ENCODE results near the gene PAFAH2.

DNA sequence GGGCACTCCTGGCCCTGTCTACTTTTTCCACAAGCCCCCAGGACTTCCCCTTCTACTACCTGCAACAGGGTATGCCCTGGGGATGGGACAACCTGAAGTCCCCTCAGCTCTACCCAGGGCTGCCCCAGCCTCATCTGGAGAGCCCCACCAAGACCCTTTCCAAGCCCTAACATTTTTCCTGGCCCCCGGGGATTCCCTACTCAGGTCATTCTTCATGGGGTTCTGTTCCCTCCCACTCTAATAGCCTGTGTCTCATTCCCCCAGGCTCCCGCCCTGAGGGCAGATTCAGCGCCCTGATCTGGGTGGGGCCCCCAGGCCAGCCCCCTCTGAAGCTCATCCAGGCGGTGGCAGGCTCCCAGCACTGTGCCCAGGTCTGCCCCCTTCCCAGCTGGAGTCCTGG, 33.3 kb upstream of the PAFAH2 start:
- TF ChIP-seq, protein P1, sequence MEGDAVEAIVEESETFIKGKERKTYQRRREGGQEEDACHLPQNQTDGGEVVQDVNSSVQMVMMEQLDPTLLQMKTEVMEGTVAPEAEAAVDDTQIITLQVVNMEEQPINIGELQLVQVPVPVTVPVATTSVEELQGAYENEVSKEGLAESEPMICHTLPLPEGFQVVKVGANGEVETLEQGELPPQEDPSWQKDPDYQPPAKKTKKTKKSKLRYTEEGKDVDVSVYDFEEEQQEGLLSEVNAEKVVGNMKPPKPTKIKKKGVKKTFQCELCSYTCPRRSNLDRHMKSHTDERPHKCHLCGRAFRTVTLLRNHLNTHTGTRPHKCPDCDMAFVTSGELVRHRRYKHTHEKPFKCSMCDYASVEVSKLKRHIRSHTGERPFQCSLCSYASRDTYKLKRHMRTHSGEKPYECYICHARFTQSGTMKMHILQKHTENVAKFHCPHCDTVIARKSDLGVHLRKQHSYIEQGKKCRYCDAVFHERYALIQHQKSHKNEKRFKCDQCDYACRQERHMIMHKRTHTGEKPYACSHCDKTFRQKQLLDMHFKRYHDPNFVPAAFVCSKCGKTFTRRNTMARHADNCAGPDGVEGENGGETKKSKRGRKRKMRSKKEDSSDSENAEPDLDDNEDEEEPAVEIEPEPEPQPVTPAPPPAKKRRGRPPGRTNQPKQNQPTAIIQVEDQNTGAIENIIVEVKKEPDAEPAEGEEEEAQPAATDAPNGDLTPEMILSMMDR (IDR thresholded peaks at IDR 0.05): no peak
- no peak for TF ChIP-seq POLR2A (IDR thresholded peaks at IDR 0.05)
- TF ChIP-seq POLR2AphosphoS5 (IDR thresholded peaks at IDR 0.05; ENCODE audit: insufficient read depth in 1 of 2, low read depth in 1 of 2): no peak
